Glutamatergic neuron (in vitro differentiated cells): Measurements from ENCODE around the gene MAD2L2. TPM values are rescaled to one million over a fixed set of nuclear protein-coding genes. Genes with fewer than 3 reads are reported as not detected.

ENCODE experiments used
- DNase-seq: peaks from one replicate; pipeline ENCODE4 v3.0.0; 2022
- H3K27ac Mint-ChIP-seq: one replicate; pipeline ENCODE4 v1.8.0; 2020; ENCODE audit warnings: mild to moderate bottlenecking, mixed read lengths, inconsistent platforms; ENCODE audit not compliant: unreplicated experiment
- H3K27me3 Mint-ChIP-seq: one replicate; pipeline ENCODE4 v1.8.0; 2020; ENCODE audit warnings: mild to moderate bottlenecking, moderate library complexity, mixed read lengths, inconsistent platforms; ENCODE audit not compliant: unreplicated experiment
- H3K36me3 Mint-ChIP-seq: one replicate; pipeline ENCODE4 v1.8.0; 2020; ENCODE audit warnings: mild to moderate bottlenecking, mixed read lengths, inconsistent platforms; ENCODE audit not compliant: unreplicated experiment
- H3K4me1 Mint-ChIP-seq: one replicate; pipeline ENCODE4 v1.8.0; 2020; ENCODE audit warnings: mild to moderate bottlenecking, low read depth, mixed read lengths, inconsistent platforms; ENCODE audit not compliant: unreplicated experiment
- H3K4me3 Mint-ChIP-seq: one replicate; pipeline ENCODE4 v1.8.0; 2020; ENCODE audit warnings: mild to moderate bottlenecking, mixed read lengths, inconsistent platforms; ENCODE audit not compliant: unreplicated experiment
- H3K9me3 Mint-ChIP-seq: one replicate; pipeline ENCODE4 v1.8.0; 2020; ENCODE audit warnings: mild to moderate bottlenecking, moderate library complexity, mixed read lengths, inconsistent platforms; ENCODE audit not compliant: unreplicated experiment
- CTCF ChIP-seq: fragments of 200-600 bp; sonication (generic); IDR thresholded peaks from one replicate; pipeline ENCODE4 v1.5.0; 2021; ENCODE audit not compliant: partially characterized antibody, unreplicated experiment
- total RNA-seq: library from RNA; stranded (reverse); fragmentation: NEBNext Ultra II Directional; extraction: Animal tissue kit (Norgen Biotek cat#: 25700); gene quantifications from one replicate; pipeline ENCODE4 v1.2.1, GENCODE V29; 2021; ENCODE audit not compliant: unreplicated experiment

The MAD2L2 gene
- total RNA-seq, 1 donor from 2014 or later = 90.2 TPM

- DNase-seq = no peak
- Mint-ChIP-seq H3K36me3 (no peaks in the 10 kb centered on the region), H3K4me1 (peaks cover 9% of the 10 kb centered on the region), H3K9me3 (peaks cover 6% of the 10 kb centered on the region), H3K27ac (peak overlapping the region; percentile 33), H3K27me3 (peaks cover 10% of the 10 kb centered on the region), H3K4me3 (peak overlapping the region; percentile 16)
- TF ChIP-seq CTCF = no peak
Observed at GRCh38 chr1:11652203-11652780, 28.7 kb downstream of the MAD2L2 start.

GRCh38 chr1:11651017-11651416 is 29.9 kb downstream of the MAD2L2 start:
- H3K27me3 Mint-ChIP-seq = peaks cover 10% of the 10 kb centered on the region
- H3K4me3 Mint-ChIP-seq = peak overlapping the region; percentile 71
- peak overlapping the region; percentile 8 for H3K27ac Mint-ChIP-seq
- no peak for DNase-seq
- peaks cover 6% of the 10 kb centered on the region for H3K9me3 Mint-ChIP-seq
- no peaks in the 10 kb centered on the region for H3K36me3 Mint-ChIP-seq
- peaks cover 9% of the 10 kb centered on the region for H3K4me1 Mint-ChIP-seq
- no peak for TF ChIP-seq CTCF

GRCh38 chr1:11650331-11650991 is 30.5 kb downstream of the MAD2L2 start:
- H3K27ac Mint-ChIP-seq = peak overlapping the region; percentile 8
- peak; percentile 86 for DNase-seq
- H3K9me3 Mint-ChIP-seq = peaks cover 4% of the 10 kb centered on the region
- peaks cover 8% of the 10 kb centered on the region for H3K27me3 Mint-ChIP-seq
- peaks cover 9% of the 10 kb centered on the region for H3K4me1 Mint-ChIP-seq
- peak overlapping the region; percentile 71 for H3K4me3 Mint-ChIP-seq
- peak; percentile 21 for TF ChIP-seq CTCF
- no peaks in the 10 kb centered on the region for H3K36me3 Mint-ChIP-seq

- no peak overlapping the region for H3K27ac Mint-ChIP-seq
- peaks cover 9% of the 10 kb centered on the region for H3K4me1 Mint-ChIP-seq
- peaks cover 7% of the 10 kb centered on the region for H3K9me3 Mint-ChIP-seq
- peaks cover 8% of the 10 kb centered on the region for H3K27me3 Mint-ChIP-seq
- no peak for TF ChIP-seq CTCF
- no peak for DNase-seq
- peak overlapping the region; percentile 25 for H3K4me3 Mint-ChIP-seq
- H3K36me3 Mint-ChIP-seq = no peaks in the 10 kb centered on the region
Observed at GRCh38 chr1:11649624-11650330, 31.2 kb downstream of the MAD2L2 start.

- H3K4me3 Mint-ChIP-seq = no peak overlapping the region
- H3K4me1 Mint-ChIP-seq = peaks cover 9% of the 10 kb centered on the region
- no peak for TF ChIP-seq CTCF
- H3K36me3 Mint-ChIP-seq = no peaks in the 10 kb centered on the region
- H3K9me3 Mint-ChIP-seq = peaks cover 7% of the 10 kb centered on the region
- H3K27ac Mint-ChIP-seq = no peak overlapping the region
- no peak for DNase-seq
- H3K27me3 Mint-ChIP-seq = peaks cover 8% of the 10 kb centered on the region
Observed at GRCh38 chr1:11649237-11649623, 31.7 kb downstream of the MAD2L2 start.
